ENCODE results near the gene AMHR2.

GRCh38 chr12:53476769-53477209, 53.1 kb downstream of the AMHR2 start:
- peak; percentile 69 for TF ChIP-seq CTCF (IDR thresholded peaks at IDR 0.05)
- no peak for TF ChIP-seq ZFX (IDR thresholded peaks at IDR 0.05; ENCODE audit: borderline replicate concordance)

All from 22Rv1 (cell line).